HepG2 (cell line): ENCODE measurements around the gene ZMAT2. TPM values are rescaled to one million over a fixed set of nuclear protein-coding genes. Genes with fewer than 3 reads are reported as not detected.

Experiments used
- ARID4A ChIP-seq: sonication (generic); formaldehyde crosslinking; IDR thresholded peaks from 2 replicates; pipeline ENCODE4 v1.5.0; 2020; ENCODE audit warnings: mild to moderate bottlenecking, missing genetic modification reagents, borderline replicate concordance
- ATF1 ChIP-seq: IDR thresholded peaks from 2 replicates; pipeline ENCODE4 v1.6.1; 2016; ENCODE audit warnings: mild to moderate bottlenecking, control low read depth
- BCLAF1 ChIP-seq: fragments of 450-650 bp; IDR thresholded peaks from 2 replicates; pipeline ENCODE4 v1.6.1; 2017; ENCODE audit warnings: mild to moderate bottlenecking
- DNMT3B ChIP-seq: conservative IDR thresholded peaks from 2 replicates; pipeline ENCODE4 v1.6.1; 2016; ENCODE audit warnings: missing biosample characterization, control low read depth
- GATAD1 ChIP-seq: IDR thresholded peaks from 2 replicates; pipeline ENCODE4 v1.6.1; 2016; ENCODE audit warnings: missing genetic modification reagents, missing compliant biosample characterization
- GMEB1 ChIP-seq: sonication (generic); formaldehyde crosslinking; IDR thresholded peaks from 2 replicates; pipeline ENCODE4 v1.5.1; 2020; ENCODE audit warnings: missing genetic modification reagents, mild to moderate bottlenecking, borderline replicate concordance
- HDAC2 ChIP-seq: sonication (generic); formaldehyde crosslinking; IDR thresholded peaks from 2 replicates; pipeline ENCODE4 v1.4.0; 2020; ENCODE audit warnings: missing genetic modification reagents
- NONO ChIP-seq, 2 experiments: fragments of 450-650 bp in 1 of 2; sonication (generic) in 1 of 2; formaldehyde crosslinking in 1 of 2; IDR thresholded peaks in 1 of 2; conservative IDR thresholded peaks in 1 of 2; 2 replicates each; pipeline versions ENCODE4 v1.6.1 to v1.8.0; 2017 to 2022; ENCODE audit warnings: mild to moderate bottlenecking in 1 of 2, missing genetic modification reagents in 1 of 2, moderate library complexity in 1 of 2
- NPAS2 ChIP-seq: sonication (generic); formaldehyde crosslinking; IDR thresholded peaks from 2 replicates; pipeline ENCODE4 v1.8.0; 2022; ENCODE audit warnings: mild to moderate bottlenecking, missing genetic modification reagents, borderline replicate concordance
- PLRG1 ChIP-seq: fragments of 450-650 bp; conservative IDR thresholded peaks from 2 replicates; pipeline ENCODE4 v1.6.1; 2016
- PRMT3 ChIP-seq: sonication (generic); formaldehyde crosslinking; IDR thresholded peaks from 2 replicates; pipeline ENCODE4 v1.8.1; 2022; ENCODE audit warnings: low read depth, mild to moderate bottlenecking, moderate library complexity, missing genetic modification reagents, borderline replicate concordance
- YEATS2 ChIP-seq: sonication (generic); formaldehyde crosslinking; IDR thresholded peaks from 2 replicates; pipeline ENCODE4 v1.4.0; 2020; ENCODE audit warnings: missing genetic modification reagents, borderline replicate concordance
- ZFP36L2 ChIP-seq: sonication (generic); formaldehyde crosslinking; IDR thresholded peaks from 2 replicates; pipeline ENCODE4 v1.4.0; 2020; ENCODE audit warnings: missing genetic modification reagents
- ZNF44 ChIP-seq: sonication (generic); formaldehyde crosslinking; IDR thresholded peaks from 2 replicates; pipeline ENCODE4 v1.5.1; 2020; ENCODE audit warnings: mild to moderate bottlenecking, missing genetic modification reagents
- ZNF530 ChIP-seq: sonication (generic); formaldehyde crosslinking; IDR thresholded peaks from 2 replicates; pipeline ENCODE4 v1.5.0; 2020; ENCODE audit warnings: low read depth, mild to moderate bottlenecking, missing genetic modification reagents
- ZNF546 ChIP-seq: sonication (generic); formaldehyde crosslinking; conservative IDR thresholded peaks from 2 replicates; pipeline ENCODE4 v1.8.1; 2023; ENCODE audit warnings: mild to moderate bottlenecking, missing genetic modification reagents
- ZNF773 ChIP-seq: sonication (generic); formaldehyde crosslinking; IDR thresholded peaks from 2 replicates; pipeline ENCODE4 v1.4.0; 2020; ENCODE audit warnings: missing genetic modification reagents, borderline replicate concordance
- ZSCAN5A ChIP-seq: sonication (generic); formaldehyde crosslinking; IDR thresholded peaks from 2 replicates; pipeline ENCODE4 v1.8.0; 2022; ENCODE audit warnings: mild to moderate bottlenecking, missing genetic modification reagents, borderline replicate concordance
- polyA plus RNA-seq, 8 experiments: library from polyadenylated mRNA; depleted of rRNA in 3 of 8; stranded (reverse) in 7 of 8; unstranded in 1 of 8; fragments of >200 nt; fragmentation: Illumina TruSeq in 4 of 8; extraction: Trizol in 4 of 8; gene quantifications; 2 replicates each; pipeline versions ENCODE4 v1.2.1 to v1.2.3, GENCODE V29; 2011 to 2016; ENCODE audit warnings: low read depth in 4 of 8, missing spikeins in 1 of 8, mixed read lengths in 1 of 8; ENCODE audit not compliant: insufficient read depth in 1 of 8
- total RNA-seq, 5 experiments: library from RNA; depleted of rRNA; stranded (reverse); fragments of >200 nt; fragmentation: Illumina TruSeq; extraction: Trizol; gene quantifications; 2 replicates each; pipeline ENCODE4 v1.2.3, GENCODE V29; 2016; ENCODE audit warnings: low read depth in 1 of 5

Gene ZMAT2
- total and polyA plus RNA-seq, 2 of the 13 experiments (the other 11 are each of a cell fraction or from before 2014, with no cell fraction given): 35.4 to 92.8 TPM

- TF ChIP-seq BCLAF1 (no peak), NPAS2 (CRISPR knock-in tag) (no peak), GMEB1 (CRISPR knock-in tag) (peak; percentile 62), PRMT3 (CRISPR knock-in tag) (no peak), DNMT3B (CRISPR knock-in tag) (peak; percentile 90), PLRG1 (no peak), ARID4A (CRISPR knock-in tag) (peak; percentile 82), ZFP36L2 (CRISPR knock-in tag) (0 out of 2 replicates have a peak, but pooled peaks have one; percentile 20), ZNF773 (no peak), GATAD1 (CRISPR knock-in tag) (peak; percentile 99), ZSCAN5A (CRISPR knock-in tag) (peak; percentile 37; the same call in 1 of the 2 replicates), YEATS2 (peak; percentile 83; the same call in 1 of the 2 replicates), NONO (IDR thresholded peaks at IDR 0.05) (no peak), NONO (CRISPR knock-in tag; conservative IDR thresholded peaks at IDR 0.05) (peak; percentile 48; the same call in 1 of the 2 replicates), ZNF546 (CRISPR knock-in tag) (no peak), ZNF44 (CRISPR knock-in tag) (peak; percentile 44; the same call in 1 of the 2 replicates), ZNF530 (no peak), HDAC2 (CRISPR knock-in tag) (peak; percentile 88), ATF1 (peak; percentile 81)
Measured at GRCh38 chr5:140700177-140701144, at the start of gene ZMAT2 (continued).
